Activated CD4-positive, alpha-beta T cell treated with anti-CD3 and anti-CD28 coated beads for 4 hours (primary cell): ENCODE results near the gene LIMA1.
"Not testable (repeated sequence)": the region's sequence is repeated elsewhere in the genome, so short reads cannot be mapped to it uniquely, and the experiment has no call there.

Experiments
- DNase-seq, 2 donors: peaks; one replicate each; pipeline ENCODE4 v3.0.0-alpha.2; 2020

LIMA1 gene

GRCh38 chr12:50282721-50283228, 545 bp downstream of the LIMA1 start:
- DNase-seq: no peak

GRCh38 chr12:50279501-50279900, 3.8 kb downstream of the LIMA1 start:
- DNase-seq: no peak

DNA sequence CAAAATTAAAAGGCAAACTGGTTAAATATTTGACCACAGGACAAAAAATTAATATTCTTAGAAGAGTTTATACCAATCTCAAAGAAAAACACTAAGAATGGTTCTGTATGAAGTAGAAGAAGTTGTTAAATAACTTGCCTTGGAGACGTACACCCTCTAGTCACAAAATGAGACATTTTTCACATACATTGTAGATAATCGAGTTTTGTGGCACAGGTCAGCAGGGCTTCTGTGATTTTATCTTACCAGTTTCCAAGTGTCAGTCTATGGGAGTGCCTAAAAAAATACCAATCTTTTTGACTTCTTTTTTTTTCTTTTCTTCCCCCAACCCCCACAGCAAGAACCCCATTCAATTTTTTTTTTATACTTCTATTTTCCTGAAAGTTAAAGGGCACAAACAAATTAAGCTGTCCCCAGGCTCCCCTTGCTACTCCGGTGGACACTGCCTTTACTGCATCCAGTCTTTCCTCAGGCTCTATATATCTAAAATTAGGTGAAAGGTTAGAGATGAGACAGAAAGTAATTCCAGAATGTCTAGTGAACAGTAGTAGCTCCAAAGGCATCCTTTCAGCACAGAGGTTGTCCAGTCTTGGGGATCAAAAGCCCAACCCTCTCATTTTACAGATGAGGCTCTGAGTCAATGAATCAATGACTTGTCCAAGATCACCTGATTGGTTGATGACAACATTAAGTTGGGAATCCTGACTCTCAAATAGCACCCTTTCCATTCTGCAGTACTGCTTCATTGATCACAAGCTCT, 6.2 kb downstream of the LIMA1 start:
- DNase-seq: no peak

GRCh38 chr12:50276068-50276467, 7.3 kb downstream of the LIMA1 start:
- no peak for DNase-seq

DNA sequence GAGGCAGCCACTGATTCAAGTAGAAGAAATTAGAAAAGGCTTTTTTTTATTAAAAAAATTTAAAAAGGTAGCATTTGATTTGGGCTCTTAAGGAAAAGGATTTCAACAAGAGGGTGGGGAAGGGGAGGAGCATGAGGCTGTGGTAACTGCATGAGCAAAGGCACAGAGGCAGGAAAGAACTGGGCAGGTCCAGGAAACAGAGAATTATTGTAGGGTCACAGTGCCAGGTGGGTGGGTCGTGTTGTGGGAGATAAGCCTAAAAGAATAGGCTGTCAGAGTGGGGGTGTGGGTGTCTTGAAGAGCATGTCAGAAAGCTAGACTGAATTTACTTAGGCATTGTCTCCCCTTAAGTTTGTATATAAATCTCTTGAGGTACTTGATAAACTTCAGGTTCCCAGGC, 7.8 kb downstream of the LIMA1 start:
- DNase-seq: no peak

GRCh38 chr12:50275127-50275526, 8.2 kb downstream of the LIMA1 start:
- DNase-seq: not testable (repeated sequence)

GRCh38 chr12:50271724-50272247, 11.5 kb downstream of the LIMA1 start:
- no peak for DNase-seq

- no peak for DNase-seq
These were observed 14.8 kb downstream of the LIMA1 start for GRCh38 chr12:50268482-50268881.

DNA sequence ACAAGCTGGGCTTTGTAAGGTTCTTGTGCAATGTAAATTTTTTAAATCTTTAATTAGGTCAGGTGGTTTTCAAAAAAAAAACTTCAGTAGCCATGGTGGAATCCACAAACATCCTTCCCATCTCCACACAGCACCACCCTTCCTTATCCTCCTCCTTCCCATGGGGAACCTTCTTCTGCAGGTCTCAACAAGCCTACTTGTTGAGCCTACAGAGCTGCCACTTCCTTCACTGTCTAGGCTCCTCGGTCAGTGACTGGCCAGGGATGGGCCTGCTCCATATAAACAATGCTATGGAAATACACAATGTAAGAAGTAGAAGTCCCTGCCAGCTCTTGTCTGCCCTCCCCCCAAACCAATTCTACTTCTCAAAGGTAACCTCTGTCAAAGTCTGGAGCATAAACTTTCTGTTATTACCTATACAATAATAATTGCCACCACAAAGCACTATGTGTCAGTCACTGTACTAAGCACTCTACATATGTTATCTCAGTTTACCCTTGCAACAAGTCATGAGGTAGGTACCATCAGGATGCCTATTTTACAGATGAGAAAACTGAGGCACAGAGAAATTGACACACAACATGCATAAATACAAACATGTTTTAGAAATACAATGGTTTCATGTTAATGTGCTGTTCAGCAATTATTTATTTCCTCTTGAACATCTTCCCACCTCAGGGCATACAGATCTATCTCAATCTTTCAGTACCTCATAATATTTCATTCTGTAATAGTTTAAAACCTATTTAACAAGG, 17.4 kb downstream of the LIMA1 start:
- no peak for DNase-seq

- no peak for DNase-seq
These were observed 19.5 kb downstream of the LIMA1 start for GRCh38 chr12:50263832-50264231.

DNA sequence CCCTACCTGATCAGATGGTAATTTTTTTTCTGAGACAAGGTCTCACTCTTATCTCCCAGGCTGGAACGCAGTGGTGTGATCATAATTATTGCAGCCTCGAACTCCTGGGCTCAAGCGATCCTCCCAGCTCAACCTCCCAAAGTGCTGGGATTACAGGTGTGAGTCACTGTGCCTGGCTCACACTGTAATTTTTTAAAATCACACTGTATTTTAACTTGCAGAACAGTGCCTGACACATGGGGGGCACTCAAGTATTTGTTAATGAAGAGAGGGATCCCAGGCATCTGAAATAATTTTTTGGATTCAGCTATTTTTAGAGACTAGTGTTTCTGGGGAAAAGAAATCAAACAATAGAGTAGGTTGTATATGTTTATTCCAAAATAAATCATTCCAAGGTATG, 21.7 kb downstream of the LIMA1 start:
- DNase-seq: no peak

- no peak for DNase-seq
These were observed 25.2 kb downstream of the LIMA1 start for GRCh38 chr12:50258167-50258551.

DNA sequence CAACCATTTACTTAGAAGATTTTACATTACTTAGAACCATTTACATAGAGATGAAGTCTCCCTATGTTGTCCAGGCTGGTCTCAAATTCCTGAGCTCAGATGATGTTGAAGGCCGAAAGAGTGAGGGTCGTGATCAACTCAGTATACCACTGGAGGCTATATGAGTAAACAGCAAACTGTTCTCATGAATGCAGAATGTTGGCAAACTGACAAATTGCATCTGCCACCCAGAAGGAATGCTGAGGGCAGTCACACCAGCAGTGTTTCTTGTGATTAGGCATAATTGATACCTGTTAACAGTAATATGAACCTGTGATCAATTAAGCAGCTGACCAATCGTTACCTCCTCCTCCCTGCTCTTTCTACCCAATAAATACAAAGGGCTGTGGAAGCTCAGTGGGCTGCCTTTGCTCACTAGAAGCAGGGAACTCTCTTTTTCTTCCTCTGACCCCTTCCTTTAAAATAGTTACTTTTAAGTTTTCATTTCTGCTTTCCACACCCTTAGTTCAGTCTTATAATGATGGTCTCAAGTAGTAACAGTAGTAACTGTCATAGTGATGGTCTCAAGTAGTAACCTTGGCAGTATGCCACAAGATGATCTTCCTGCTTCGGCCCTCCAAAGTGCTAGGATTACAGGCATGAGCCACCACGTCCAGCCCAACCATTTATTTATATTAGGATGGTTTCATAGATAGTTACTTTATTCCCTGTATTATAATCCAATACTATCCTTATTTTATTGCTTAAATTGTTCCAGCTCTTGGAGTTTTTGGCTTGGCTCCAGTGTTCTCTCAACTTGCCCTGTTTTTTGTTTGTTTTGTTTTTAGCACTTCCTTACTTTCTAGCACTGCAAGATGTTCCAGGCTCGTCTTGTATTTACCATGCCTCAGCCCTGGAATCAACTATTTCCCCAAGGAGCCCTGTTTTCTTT, 25.8 kb downstream of the LIMA1 start:
- no peak for DNase-seq

DNA sequence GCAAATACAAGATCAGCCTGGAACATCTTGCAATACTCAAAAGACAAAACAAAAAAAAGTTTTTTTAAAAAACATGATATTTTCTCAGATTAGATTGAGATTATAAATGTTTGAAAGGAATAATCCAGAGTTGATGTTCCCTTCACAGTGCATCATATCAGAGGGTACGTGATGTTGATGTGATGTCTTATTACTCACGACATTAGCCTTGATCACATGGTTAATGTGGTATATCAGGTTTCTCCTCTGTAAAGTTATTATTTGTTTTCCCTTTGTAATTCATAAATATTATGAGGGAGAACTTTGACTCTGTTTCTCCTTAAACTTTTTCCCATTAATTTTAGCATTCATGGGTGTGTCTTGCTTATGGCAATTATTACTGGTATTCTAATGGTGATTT, 26.6 kb downstream of the LIMA1 start:
- no peak for DNase-seq

- no peak for DNase-seq
These were observed 30.2 kb downstream of the LIMA1 start for GRCh38 chr12:50252977-50253602.

- no peak for DNase-seq
These were observed 31.6 kb downstream of the LIMA1 start for GRCh38 chr12:50251619-50252252.

DNA sequence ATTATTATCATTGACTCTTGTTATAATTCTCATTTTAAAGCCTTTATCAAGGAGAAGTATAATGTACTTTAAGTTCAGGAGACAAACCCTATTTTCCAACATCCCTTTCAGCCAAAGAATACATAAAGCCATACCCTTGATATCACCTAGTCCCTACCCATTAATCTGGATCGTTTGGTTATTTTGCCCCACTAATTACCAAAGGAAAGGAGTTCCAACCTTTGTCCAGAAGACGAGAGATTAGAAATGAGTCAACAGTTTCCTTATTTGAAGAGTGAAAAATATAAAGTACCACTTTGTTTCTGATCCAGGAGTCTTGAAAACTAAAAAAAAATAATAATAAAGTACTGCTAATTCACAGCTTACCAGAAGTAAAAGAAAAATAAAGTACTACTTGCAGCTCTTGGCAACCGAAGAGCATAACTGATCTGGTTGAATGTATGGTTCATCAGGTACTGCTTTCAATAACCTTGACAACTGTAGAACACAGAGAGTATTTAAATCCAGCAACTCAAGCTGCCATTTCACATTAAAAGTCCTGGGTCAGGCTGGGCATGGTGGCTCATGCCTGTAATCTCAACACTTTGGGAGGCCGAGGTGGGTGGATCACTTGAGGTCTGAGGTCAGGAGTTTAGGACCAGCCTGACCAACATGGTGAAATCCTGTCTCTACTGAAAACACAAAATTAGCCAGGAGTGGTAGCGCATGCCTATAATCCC, 33.7 kb downstream of the LIMA1 start:
- DNase-seq: no peak

GRCh38 chr12:50248883-50249282, 34.4 kb downstream of the LIMA1 start:
- DNase-seq: no peak

- no peak for DNase-seq
These were observed 34.9 kb downstream of the LIMA1 start for GRCh38 chr12:50248411-50248810.

- not testable (repeated sequence) for DNase-seq
These were observed 35.7 kb downstream of the LIMA1 start for GRCh38 chr12:50247665-50248064.
